ENCODE measurements around the gene COL26A1.
"Not testable (repeated sequence)": the region's sequence is repeated elsewhere in the genome, so short reads cannot be mapped to it uniquely, and the experiment has no call there.

The COL26A1 gene

DNA sequence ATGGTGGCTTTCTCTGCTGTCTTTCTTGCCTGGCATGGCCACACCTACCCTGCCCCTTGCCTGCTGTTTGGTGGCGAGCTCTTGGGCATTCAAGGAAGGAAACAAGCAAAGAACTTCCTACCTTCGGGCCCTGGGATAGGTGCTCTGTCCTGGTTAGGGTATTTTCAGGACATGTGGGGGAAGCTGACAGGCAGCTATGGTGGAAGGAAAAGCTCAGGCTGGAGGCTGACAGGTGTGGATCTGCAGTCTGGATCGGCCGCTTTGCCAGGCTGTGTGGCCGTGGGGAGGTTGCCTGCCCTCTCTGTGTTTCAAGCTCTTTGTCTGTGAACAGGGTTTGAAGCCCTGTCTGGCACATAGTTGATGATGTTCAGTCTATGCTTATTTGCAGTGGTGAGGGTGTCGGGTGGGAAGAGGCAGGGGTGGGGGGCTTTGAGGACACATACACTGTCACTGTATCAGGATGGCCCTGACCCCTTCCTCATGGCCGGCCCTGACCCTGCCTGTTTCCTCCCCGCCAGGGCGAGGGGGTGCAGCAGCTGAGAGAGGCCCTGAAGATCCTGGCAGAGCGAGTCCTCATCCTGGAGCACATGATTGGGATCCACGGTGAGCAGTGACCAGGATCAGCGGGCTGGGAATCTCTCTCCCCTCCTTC lies 192.7 kb downstream of the COL26A1 start:
- no peak for DNase-seq

DNA sequence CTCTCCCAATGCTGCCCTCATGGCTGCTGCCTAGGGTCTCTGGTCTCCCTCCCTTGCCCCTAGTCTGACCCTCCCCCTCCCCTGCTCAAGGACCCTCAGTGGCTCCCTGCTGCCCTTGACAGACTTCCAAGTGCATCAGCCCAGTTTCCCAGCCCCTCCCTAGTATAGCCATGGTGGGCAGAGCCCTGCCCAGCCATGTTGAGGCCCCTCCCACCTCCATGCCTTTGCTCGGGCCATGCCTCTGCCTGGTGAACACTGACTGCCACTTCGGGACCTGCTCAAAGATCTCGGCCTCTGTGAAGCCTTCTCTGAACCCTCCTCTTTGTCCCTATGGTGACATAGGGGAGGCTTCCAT lies 193.2 kb downstream of the COL26A1 start:
- DNase-seq: no peak

DNA sequence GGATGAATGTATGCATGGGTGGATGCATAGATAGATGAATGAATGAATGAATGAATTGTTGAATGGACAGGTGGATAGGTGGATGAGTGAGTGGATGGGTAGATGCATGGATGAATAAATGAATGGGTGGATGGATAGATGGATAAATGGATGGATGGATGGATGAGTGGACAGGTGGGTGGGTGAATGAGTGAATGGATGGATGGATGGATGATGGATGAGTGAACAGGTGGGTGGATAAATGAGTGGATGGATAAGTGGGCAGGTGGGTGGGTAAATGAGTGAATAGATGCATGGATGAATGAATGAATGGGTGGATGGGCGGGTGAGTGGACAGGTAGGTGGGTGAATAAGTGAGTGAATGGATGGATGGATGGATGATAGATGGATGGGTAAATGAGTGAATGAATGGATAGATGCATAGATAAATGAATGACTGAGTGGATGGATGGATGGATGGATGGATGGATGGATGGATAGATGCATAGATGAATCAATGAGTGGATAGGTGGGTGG lies 193.8 kb downstream of the COL26A1 start:
- DNase-seq: no peak

GRCh38 chr7:101557421-101557820 lies 194.7 kb downstream of the COL26A1 start:
- no peak for DNase-seq

- no peak for DNase-seq
Observed at GRCh38 chr7:101557978-101558741, 195.5 kb downstream of the COL26A1 start.

GRCh38 chr7:101558742-101559325 lies 196.2 kb downstream of the COL26A1 start:
- DNase-seq: no peak

GRCh38 chr7:101559586-101559985 lies 196.9 kb downstream of the COL26A1 start:
- DNase-seq: no peak

- DNase-seq: not testable (repeated sequence)
Observed at GRCh38 chr7:101560021-101560420, 197.3 kb downstream of the COL26A1 start.

GRCh38 chr7:101560856-101561255 lies 198.2 kb downstream of the COL26A1 start:
- no peak for DNase-seq

DNA sequence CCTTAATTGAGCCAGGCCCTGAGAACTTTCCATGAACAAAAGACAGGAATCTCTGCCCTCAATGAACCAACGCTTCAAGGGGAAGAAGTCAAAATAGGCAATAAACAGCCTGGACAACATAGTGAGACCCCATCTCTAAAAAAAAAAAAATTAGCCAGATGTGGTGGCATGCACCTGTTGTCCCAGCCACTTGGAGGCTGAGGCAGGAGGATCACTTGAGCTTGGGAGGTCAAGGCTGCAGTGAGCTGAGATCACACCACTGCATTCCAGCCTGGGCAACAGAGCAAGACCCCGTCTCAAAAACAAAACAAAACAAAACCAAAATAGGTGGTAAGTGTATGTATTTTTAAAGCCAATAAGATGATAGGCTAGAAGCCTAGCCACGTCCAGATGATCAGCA lies 198.6 kb downstream of the COL26A1 start:
- DNase-seq: not testable (repeated sequence)

GRCh38 chr7:101562531-101563197 lies 200.0 kb downstream of the COL26A1 start:
- DNase-seq: no peak

DNA sequence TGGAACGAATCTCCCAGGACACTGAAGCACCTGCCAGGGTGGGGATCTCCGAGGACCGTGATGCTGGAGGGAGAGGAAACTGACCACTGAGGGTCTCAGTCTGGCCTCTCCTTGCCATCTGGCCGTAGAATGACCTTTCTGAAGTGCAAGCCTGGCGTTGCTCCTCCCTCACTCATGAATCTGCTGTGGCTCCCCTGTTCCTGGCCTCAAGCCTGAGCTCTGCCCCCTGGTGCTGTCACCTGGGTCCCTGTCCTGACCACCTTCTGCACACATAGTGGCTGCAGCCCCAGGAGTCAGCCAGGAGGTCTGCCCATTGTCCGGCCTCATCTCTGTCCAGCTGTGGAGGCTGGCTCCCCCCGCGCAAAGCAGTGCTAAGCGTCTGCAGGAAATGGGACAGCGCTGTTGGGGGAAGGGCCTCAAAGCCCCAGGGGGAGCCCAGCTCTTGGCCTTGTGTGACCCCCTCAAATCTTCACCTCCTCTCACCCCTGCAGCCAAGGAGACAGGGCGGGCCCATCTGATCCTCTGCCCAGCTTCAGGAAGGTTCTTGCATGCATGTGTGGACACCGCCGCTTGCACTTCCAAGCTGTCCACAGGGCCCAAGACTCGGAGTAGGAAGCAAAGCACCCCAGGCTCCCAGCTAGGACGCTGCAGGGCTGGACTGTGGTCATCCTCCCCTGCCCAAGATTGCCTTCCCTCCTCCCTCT lies 200.7 kb downstream of the COL26A1 start:
- no peak for DNase-seq

DNA sequence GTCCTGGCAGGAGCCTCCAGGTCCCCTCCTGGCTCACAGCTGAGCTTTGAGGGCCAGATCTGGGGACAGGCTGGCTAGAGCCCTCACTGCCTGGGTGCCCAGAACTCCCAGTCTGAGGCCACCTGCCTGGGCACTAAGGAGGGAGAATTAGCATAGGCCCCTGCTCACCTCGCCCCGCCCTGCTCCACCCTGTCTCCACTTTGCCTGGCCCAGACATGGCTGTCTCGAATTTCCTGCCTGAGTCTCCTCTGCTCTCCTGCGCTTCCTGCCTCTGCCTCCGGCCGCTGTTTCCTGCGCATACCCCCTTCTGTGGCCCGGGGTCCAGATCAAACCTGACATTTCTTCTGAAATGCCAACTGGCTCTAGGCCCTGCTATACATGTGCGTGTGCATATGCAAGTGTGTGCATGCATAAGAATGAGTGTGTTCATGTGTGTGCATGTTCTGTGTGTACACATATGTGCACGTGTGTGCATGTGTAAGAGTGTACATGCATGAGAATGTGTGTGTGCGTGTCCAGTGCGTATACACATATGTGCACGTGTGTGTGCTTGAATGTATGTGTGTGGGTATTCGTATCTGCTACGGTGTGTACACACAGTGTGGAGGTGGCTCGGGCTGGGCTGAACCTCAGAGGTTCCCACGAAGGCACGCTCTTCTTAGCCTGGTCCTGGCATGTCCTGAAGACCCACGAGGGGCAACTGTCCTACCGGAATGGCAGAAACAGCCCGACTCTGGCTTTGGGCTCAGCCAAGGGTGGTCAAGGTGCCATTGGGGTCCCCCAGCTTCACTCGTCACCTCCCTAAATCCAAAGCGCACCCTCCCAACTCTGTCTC lies 201.5 kb downstream of the COL26A1 start:
- no peak for DNase-seq

DNA sequence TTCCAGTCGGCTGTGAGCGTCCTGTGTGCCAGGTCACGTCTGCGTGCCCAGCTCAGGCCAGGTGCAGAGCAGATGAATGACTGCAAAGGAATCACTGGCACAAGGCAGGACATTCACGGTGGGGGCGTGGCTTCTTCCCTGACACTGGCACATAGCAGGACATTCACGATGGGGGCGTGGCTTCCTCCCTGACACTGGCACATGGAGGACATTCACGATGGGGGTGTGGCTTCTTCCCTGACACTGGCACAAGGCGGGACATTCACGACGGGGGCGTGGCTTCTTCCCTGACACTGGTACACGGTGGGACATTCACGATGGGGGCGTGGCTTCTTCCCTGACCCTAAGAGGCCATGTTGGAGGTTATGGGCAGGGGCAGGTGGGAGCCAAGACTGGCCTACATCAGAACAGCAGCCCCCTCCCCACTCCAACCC lies 202.1 kb downstream of the COL26A1 start:
- no peak for DNase-seq

DNA sequence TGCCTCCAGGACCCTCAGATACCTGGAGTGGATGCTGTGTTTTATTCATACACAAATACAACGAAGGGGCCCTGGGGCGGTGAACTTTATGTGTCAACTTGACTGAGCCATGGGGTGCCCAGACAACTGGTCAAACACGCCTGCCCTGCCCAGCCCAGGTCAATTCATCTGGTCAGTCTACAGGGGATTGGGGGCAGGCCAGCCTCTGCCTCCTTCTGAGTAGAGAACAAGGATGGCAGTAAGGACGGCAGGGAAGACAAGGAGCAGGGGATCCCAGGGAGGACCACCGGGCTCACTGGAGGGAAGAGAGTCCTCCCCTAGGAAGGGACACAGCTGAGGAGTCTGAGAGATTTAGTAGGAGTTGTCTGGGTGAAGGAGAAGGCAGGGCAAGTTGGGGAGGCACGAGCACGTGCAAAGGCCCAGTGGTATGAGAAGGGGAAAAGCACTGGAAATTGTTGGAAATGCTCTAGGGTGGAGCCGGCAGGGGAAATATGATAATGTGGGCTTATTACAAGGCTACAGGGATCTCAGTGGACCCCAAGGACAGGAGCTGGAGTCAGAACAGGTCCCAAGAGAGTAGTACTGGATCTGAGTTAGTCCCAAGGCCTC lies 203.0 kb downstream of the COL26A1 start:
- no peak for DNase-seq

DNA sequence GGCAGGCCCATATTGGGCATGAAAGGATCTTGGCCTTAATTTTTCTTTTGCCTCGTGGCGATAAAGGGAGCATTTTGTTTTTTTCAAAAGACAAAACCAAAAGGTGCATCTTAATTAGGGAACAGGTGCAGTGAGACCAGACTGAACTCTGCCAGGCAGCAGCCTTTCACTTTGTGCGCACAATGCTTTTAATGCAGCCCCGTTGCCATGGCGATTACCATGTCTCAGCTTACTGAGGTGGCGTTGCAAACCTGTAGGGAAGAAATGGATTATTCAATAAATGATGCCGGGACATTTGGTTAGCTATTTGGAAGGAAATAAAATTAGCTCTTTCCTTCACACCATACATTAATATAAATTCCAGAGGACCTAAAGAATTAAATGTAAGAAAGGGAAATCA lies 204.6 kb downstream of the COL26A1 start:
- DNase-seq: peak; percentile 58

DNA sequence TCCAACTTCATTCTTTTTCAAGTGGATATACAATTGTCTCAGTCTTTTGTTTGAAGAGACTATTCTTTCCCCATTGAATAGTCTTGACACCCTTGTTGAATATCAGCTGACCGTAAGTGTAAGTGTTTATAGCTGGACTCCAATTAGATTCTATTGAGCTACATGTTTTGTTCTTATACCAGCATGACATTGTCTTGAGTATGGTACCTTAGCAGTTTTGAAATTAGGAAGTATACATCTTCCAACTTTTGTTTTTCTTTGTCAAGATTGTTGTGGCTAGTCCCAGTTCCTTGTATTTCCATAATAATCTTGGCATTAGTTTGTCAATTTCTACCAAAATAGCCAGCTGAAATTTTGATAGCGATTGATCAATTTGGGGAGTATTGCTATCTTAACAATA lies 209.5 kb downstream of the COL26A1 start:
- no peak for DNase-seq

DNA sequence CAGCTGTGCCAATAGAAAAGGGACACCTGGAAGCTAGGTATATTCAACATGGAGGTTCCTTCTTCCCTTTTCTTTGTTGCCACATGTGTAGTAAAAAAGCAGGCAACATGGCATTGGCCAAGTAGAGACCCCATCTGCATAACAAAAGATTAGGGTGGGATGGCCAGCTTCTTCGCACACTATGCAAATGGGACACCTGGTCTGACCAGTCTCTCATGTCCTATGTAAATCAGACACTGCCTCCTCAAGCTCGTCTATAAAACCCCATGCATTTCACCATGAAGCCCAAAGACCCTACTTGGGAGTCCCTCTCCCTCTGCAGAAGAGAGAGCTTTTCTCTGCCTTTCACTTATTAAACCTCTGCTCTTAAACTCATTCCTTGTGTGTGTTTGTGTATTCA lies 212.5 kb downstream of the COL26A1 start:
- DNase-seq: no peak

- no peak for DNase-seq
Observed at GRCh38 chr7:101575721-101576120, 213.0 kb downstream of the COL26A1 start.

- DNase-seq: no peak
Observed at GRCh38 chr7:101576998-101577397, 214.3 kb downstream of the COL26A1 start.

DNA sequence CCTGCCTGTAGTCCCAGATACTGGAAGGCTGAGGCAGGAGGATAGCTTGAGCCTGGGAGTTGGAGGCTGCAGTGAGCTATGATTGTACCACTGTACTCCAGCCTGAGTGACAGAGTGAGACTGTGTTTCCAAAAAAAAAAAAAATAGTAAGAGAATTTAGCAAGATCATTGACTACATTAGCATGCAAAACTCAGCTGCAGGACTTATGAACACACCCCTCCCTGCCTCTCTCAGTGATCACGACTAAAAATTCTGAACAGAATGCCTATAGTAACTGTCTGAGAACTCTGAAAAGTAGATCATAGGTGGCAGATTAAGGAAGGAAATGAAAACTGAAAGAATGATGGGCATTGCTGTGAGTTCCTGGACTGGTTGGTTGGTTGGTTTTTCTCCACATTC lies 215.9 kb downstream of the COL26A1 start:
- DNase-seq: no peak

Measured in NCI-H2227 treated with DMSO at 0.1 percent for 48 hours (cell line).